ENCODE measurements around the gene DEFB119.

DNA sequence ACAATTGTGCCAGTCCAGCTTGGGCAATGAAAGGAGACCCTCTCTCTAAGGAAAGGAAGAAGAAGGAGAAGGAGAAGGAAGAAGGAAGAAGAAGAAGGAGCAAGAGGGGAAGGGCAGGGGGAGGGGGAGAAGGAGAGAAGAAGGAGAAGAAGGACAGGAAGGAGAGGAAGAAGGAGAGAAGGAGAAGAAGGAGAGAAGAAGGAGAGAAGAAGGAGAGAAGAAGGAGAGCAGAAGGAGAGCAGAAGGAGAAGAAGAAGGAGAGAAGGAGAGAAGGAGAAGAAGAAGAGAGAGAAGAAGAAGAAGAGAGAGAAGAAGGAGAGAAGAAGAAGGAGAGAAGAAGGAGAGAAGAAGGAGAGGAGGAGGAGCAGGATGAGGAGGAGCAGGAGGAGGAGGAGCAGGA, 59.5 kb downstream of the DEFB119 start:
- TF ChIP-seq POLR2A (IDR thresholded peaks at IDR 0.05) (no peak), POLR2AphosphoS5 (IDR thresholded peaks at IDR 0.05) (no peak)
- TF ChIP-seq, protein P1, sequence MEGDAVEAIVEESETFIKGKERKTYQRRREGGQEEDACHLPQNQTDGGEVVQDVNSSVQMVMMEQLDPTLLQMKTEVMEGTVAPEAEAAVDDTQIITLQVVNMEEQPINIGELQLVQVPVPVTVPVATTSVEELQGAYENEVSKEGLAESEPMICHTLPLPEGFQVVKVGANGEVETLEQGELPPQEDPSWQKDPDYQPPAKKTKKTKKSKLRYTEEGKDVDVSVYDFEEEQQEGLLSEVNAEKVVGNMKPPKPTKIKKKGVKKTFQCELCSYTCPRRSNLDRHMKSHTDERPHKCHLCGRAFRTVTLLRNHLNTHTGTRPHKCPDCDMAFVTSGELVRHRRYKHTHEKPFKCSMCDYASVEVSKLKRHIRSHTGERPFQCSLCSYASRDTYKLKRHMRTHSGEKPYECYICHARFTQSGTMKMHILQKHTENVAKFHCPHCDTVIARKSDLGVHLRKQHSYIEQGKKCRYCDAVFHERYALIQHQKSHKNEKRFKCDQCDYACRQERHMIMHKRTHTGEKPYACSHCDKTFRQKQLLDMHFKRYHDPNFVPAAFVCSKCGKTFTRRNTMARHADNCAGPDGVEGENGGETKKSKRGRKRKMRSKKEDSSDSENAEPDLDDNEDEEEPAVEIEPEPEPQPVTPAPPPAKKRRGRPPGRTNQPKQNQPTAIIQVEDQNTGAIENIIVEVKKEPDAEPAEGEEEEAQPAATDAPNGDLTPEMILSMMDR (IDR thresholded peaks at IDR 0.05), result no peak
